GM18951 (cell line): ENCODE measurements around the gene IMPDH2.

ENCODE experiments used
- POLR2A ChIP-seq: IDR thresholded peaks from 4 replicates; pipeline ENCODE4 v1.6.1; 2011; ENCODE audit warnings: mild to moderate bottlenecking; ENCODE audit not compliant: insufficient read length, insufficient read depth; ENCODE audit errors: extremely low read depth
- in situ Hi-C: fragments of 300-500 bp; cut with MboI; formaldehyde crosslinking; loops from one replicate; pipeline ENCODE4 v1.12.0; 2022; ENCODE audit warnings: low sequenced_read_pairs, mixed read lengths, inconsistent platforms; ENCODE audit not compliant: unreplicated experiment

Gene IMPDH2

GRCh38 chr3:49028673-49029562, at the start of gene IMPDH2:
Gene IMPDH2, minus strand, starts transcription at chr3:49029398. Its CDS starts 48 bp downstream, at chr3:49029350.
- in situ Hi-C loops = no loop called here
- peak; percentile 100 for TF ChIP-seq POLR2A

- in situ Hi-C loops = no loop called here
- no peak for TF ChIP-seq POLR2A
Observed at GRCh38 chr3:49076646-49077045, 47.4 kb upstream of the IMPDH2 start.

GRCh38 chr3:49076116-49076515, 46.9 kb upstream of the IMPDH2 start:
- in situ Hi-C loops = no loop called here
- no peak for TF ChIP-seq POLR2A

GRCh38 chr3:49058011-49058410, 28.8 kb upstream of the IMPDH2 start:
- no peak for TF ChIP-seq POLR2A
- in situ Hi-C loops = no loop called here

GRCh38 chr3:49057268-49057667, 28.1 kb upstream of the IMPDH2 start:
- in situ Hi-C loops = no loop called here
- no peak for TF ChIP-seq POLR2A

- in situ Hi-C loops = no loop called here
- no peak for TF ChIP-seq POLR2A
Observed at GRCh38 chr3:49054344-49054862, 25.2 kb upstream of the IMPDH2 start.

- TF ChIP-seq POLR2A = no peak
- in situ Hi-C loops = no loop called here
Observed at GRCh38 chr3:49053543-49053942, 24.3 kb upstream of the IMPDH2 start.

GRCh38 chr3:49035281-49035680, 6.1 kb upstream of the IMPDH2 start:
- in situ Hi-C loops = no loop called here
- no peak for TF ChIP-seq POLR2A

- no peak for TF ChIP-seq POLR2A
- in situ Hi-C loops = no loop called here
Observed at GRCh38 chr3:49034650-49035049, 5.5 kb upstream of the IMPDH2 start.

GRCh38 chr3:49032646-49033304, 3.6 kb upstream of the IMPDH2 start:
- in situ Hi-C loops = no loop called here
- no peak for TF ChIP-seq POLR2A

- in situ Hi-C loops = no loop called here
- no peak for TF ChIP-seq POLR2A
Observed at GRCh38 chr3:49030321-49030720, 1.1 kb upstream of the IMPDH2 start.

GRCh38 chr3:49029563-49029884, 326 bp upstream of the IMPDH2 start:
- in situ Hi-C loops = no loop called here
- no peak for TF ChIP-seq POLR2A

- TF ChIP-seq POLR2A = no peak
- in situ Hi-C loops = no loop called here
Observed at GRCh38 chr3:49028298-49028672, 913 bp downstream of the IMPDH2 start.

GRCh38 chr3:49027634-49028033, 1.6 kb downstream of the IMPDH2 start:
- in situ Hi-C loops = no loop called here
- TF ChIP-seq POLR2A = peak; percentile 38
